Measurements from ENCODE around the gene CREBZF.
"Not testable (repeated sequence)": the region's sequence is repeated elsewhere in the genome, so short reads cannot be mapped to it uniquely, and the experiment has no call there.

Gene CREBZF

DNA sequence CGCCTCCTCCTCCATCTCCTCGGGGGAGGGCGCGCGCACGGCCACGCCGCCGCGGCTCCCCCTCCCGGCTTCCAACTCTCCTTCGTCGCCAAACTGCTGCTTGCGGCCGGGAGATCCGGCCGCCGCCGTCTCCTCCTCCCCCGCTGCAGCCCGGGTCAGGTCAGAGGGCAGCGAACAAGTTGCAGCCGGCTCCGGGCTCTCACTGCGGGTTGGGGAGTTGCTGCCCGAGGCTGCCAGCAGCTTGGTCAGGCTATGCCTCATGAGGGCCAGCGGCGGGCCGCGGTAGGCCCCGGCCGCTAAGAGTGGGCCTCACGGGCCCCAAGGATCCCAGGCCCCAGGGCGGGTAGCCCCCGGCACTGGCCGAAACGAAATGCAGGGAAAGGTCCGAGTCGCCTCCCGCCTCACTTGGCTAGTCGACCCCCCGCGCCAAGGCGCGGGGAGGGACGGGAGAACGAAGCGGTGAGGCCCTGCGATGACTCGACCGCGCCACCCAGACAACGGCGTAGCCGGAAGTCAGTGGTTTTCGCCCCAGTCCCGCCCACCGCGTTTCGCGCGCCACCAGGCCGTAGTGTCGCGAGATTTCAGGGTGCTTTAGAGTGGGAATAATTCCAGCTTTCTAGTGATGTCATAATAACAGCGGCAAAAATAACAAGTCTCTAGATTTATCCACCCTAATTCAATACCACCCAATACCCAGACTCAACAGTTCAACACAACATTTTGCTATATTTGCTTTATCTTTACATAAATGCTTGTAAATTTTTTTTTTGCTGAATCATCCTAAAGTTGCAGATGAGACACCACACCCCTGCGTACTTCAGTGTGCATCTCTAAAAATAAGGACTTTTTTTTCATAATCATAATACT is at the start of gene CREBZF:
Gene CREBZF, minus strand, starts transcription at position 515 of the 867 bp plus-strand sequence. Its CDS starts 254 bp downstream, at position 261.
- DNase-seq, result peak; percentile 89

DNA sequence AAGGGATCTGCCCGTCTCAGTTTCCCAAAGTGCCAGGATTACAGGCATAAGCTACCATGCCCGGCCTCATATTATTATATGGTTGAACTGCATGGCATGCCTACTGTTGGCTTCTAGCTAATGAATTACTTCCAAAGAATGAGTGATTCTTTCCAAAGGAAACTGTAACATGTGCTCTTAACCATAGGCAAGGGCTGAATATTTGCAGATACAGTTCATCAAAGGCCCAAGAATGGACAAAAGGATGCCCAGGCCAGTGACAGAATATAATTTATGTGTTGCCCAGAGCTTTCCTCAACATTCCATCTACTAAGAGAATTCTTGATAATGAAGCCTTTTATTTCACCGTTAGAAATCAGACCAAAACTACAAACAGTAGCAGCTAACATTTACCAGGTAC is 48.0 kb upstream of the CREBZF start:
- no peak for DNase-seq

GRCh38 chr11:85710917-85711316 is 46.0 kb upstream of the CREBZF start:
- no peak for DNase-seq

- DNase-seq, result no peak
Observed at GRCh38 chr11:85709941-85710702, 45.2 kb upstream of the CREBZF start.

- no peak for DNase-seq
Observed at GRCh38 chr11:85705800-85706199, 40.9 kb upstream of the CREBZF start.

DNA sequence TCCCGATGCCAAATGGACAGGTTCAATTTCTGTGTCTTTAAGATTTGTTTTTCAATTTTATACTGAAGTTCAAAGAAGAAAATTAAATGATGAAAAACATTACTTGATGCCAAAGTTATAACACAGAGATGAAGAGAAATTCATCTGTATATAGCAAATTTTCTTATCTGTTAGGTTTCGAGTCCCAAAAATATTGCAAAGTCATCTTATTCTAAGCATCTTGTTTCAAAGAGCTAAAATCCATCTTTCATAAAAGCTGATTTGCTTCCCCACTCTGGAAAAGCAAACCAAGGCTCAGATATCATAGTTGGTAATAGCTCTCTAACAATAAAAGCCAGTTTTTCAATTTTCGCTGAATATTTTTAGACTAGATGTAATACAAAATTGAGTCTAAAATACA is 40.0 kb upstream of the CREBZF start:
- DNase-seq, result no peak

GRCh38 chr11:85699957-85700741 is 35.2 kb upstream of the CREBZF start:
- no peak for DNase-seq

GRCh38 chr11:85698195-85698594 is 33.3 kb upstream of the CREBZF start:
- DNase-seq, result no peak

GRCh38 chr11:85697747-85698146 is 32.8 kb upstream of the CREBZF start:
- DNase-seq, result no peak

GRCh38 chr11:85695546-85695945 is 30.6 kb upstream of the CREBZF start:
- DNase-seq, result no peak

DNA sequence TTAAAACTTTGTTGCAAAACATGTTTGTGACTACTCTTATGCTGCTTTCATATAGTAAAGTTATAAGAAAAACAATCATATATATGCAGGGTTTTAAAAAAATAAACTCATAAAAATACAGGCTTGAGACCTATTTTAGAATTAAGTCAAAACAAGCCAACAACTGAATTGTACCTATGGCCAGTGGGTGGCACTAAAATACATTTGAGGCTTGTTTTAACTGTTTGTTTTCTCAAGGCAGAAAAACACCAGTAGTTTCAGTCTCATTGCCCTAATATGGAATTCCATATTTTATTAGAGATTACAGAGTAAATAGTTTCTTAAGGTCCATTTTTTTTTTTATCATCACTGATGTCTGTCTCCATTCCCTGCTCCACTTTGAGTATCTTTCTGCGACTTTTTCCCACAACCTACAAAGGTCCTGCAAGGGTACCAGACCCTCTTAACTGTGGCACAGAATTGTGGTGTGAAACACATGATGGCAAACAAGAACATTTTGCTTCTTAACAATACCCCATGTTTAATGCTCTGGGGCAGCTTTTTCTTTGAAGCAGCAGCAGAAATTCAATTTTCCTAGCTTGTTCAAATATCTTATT is 29.6 kb upstream of the CREBZF start:
- no peak for DNase-seq

DNA sequence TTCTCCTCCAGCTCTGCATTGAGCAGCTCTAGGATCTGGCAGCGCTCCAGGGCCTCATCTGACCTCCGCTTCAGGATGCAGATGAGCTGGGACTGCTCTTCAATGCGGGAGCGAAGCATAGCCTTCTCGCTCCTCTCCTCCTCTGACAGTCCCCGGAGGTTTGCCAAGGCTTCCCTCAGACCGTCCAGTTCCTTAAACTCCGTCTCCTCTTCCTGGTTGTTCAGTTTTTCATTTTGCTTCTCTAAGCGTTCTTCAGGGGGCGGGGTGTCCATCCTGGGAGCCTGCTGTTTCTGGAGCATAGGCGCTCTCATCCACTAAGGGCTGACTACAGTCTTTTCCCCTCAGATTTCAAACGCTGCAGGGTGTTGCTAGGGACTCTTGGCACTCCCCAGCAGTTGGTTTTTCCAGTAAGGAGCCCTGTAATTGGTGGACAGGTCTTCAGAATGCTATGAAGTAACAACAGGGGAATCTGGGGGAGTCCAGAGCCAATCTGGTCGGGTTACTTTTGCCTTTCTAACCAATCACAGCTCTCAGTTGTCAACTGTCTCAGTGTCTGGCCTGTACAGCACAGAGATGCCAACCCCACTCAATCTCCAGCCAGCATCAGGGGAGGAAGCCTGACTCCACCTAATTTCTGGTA is 21.0 kb upstream of the CREBZF start, which contains the start of gene CCDC89:
Gene CCDC89, minus strand, starts transcription at position 376 of the 640 bp plus-strand sequence. Its CDS starts 65 bp downstream, at position 311.
- no peak for DNase-seq

DNA sequence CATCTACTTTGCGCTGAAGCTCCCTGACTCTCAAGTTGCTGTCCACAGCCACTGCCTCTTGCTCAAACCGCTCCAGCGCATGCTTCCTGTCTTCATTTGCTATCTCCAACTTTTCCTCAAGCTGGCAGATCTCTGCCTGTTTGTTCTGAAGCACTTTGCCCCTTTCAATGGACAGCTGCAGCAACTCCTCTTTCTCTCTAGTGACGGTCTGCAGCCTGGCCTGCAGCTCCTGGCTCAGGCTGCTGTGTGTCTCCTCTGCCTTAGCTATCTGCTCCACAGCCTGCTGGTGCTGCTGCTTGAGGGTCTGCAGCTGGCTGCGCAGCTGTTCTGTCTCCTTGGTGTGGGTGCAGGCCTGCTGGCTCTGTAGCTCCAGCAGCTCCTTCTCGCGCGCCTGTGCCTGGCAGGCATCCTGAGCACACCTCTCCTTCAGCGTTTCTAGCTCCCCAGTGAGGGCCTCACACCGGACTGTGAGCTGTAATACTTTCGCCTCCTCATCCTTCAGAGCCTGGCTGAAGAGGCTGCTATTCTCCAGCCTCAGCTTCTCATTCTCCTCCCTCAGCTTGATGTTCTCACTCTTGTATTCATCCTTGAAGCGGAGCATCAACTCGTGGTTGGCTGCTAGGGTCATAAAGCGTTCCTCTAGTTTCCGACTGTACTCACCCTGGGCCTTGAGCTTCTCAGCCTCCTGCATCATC is 20.3 kb upstream of the CREBZF start:
- DNase-seq, result no peak

- peak; percentile 54 for DNase-seq
Observed at GRCh38 chr11:85682330-85683305, 17.7 kb upstream of the CREBZF start.

GRCh38 chr11:85680897-85681296 is 16.0 kb upstream of the CREBZF start:
- no peak for DNase-seq

DNA sequence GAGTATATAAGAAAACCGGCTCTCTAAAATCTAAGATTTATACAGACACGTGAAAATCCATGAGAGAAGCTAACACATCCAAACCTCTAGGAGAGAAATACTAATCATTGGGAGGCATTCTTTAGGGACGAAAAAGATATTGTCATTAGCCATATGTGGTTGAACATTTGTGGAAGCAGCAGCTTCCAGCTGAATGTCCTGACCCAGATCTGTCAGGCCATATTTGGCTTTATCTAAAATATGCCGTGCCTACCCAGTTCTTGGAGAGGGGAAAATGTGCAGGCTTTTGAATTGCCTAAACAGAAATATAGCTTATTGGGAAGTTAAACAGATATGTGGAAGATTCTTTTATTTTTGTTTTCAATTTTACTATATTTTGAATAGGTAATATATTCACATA is 14.6 kb upstream of the CREBZF start:
- no peak for DNase-seq

GRCh38 chr11:85673393-85673792 is 8.5 kb upstream of the CREBZF start:
- no peak for DNase-seq

GRCh38 chr11:85672105-85672902 is 7.4 kb upstream of the CREBZF start:
- no peak for DNase-seq

GRCh38 chr11:85670949-85671663 is 6.2 kb upstream of the CREBZF start:
- DNase-seq, result not testable (repeated sequence)
